ENCODE results near the gene NR1H4.
A peak's percentile ranks its signal among the peaks of the same experiment; 100 is the strongest.

NR1H4 gene

DNA sequence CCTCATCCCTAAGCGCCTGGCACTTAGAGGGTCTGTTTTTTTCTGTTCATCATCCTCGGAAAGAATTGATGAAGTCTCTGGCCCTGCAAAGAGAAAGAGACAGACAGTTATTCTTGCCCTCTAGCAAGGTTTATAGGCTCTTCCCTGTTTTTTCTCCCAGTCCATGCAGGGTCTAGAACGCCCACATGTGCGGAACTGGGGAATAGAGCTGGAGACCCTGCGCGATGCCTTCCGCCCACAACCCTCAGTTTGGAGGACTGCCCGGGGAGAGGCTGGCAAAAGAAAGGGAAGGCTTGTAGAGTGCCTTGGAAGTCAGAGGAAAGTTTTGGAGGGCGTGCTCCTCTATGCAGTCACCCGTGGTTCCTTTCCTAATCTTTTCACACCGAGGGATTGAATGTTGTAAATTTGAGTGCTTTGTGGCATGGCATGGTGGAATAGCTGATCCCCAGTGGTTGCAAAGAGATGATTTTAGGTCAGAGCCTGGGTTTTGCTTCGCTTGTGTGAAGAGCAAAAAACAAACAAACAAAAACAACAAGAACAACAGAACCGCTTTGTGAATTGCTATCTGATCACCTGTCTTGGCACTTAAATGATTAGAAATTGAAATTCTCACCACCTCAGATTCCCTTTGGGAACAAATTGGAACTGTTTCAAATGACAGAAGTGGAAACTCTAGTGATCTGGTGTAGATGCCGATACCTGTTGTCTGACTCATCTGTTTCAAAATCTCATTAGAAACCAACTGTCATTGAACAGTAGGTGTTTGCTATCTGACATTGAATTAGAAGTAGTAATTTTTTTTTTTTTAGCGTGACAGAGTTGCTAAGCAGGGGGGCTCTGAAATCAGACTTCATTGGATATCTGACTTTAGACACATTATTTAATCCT is 100.8 kb downstream of the NR1H4 start (continued):
- 0 out of 2 replicates have a peak, but pooled peaks have one; percentile 9 for TF ChIP-seq KLF10 (tag by site-specific recombination; IDR thresholded peaks at IDR 0.05)
- TF ChIP-seq ZNF623 (tag by site-specific recombination; IDR thresholded peaks at IDR 0.05): no peak
- TF ChIP-seq WT1 (tag by site-specific recombination; IDR thresholded peaks at IDR 0.05): no peak
- TF ChIP-seq ZNF140 (tag by site-specific recombination; IDR thresholded peaks at IDR 0.05): no peak
- no peak for TF ChIP-seq ZNF664 (tag by site-specific recombination; IDR thresholded peaks at IDR 0.05)
- peak; percentile 30; the same call in 1 of the 2 replicates for TF ChIP-seq ZNF629 (tag by site-specific recombination; IDR thresholded peaks at IDR 0.05)
- peak; percentile 47 for TF ChIP-seq ZBTB17 (tag by site-specific recombination; IDR thresholded peaks at IDR 0.05)
- peak; percentile 44; the same call in 1 of the 2 replicates for TF ChIP-seq ZNF366 (tag by site-specific recombination; conservative IDR thresholded peaks at IDR 0.05)
- no peak for TF ChIP-seq ZNF449 (tag by site-specific recombination; IDR thresholded peaks at IDR 0.05)
- TF ChIP-seq ZIC2 (tag by site-specific recombination; IDR thresholded peaks at IDR 0.05): no peak
- no peak for TF ChIP-seq RBAK (tag by site-specific recombination; IDR thresholded peaks at IDR 0.05)
- TF ChIP-seq ZBTB48 (tag by site-specific recombination; IDR thresholded peaks at IDR 0.05): peak; percentile 51; the same call in 1 of the 2 replicates
- peak; percentile 52; the same call in 1 of the 2 replicates for TF ChIP-seq ZBTB6 (tag by site-specific recombination; IDR thresholded peaks at IDR 0.05)
- peak; percentile 39; the same call in 1 of the 2 replicates for TF ChIP-seq KLF1 (tag by site-specific recombination; IDR thresholded peaks at IDR 0.05)
- peak; percentile 68; the same call in 1 of the 2 replicates for TF ChIP-seq SCRT2 (tag by site-specific recombination; IDR thresholded peaks at IDR 0.05)
- TF ChIP-seq ZNF626 (tag by site-specific recombination; IDR thresholded peaks at IDR 0.05): no peak
- TF ChIP-seq ZNF791 (tag by site-specific recombination; IDR thresholded peaks at IDR 0.05): no peak
- TF ChIP-seq ZNF391 (tag by site-specific recombination; IDR thresholded peaks at IDR 0.05; ENCODE audit: borderline replicate concordance, low read depth): no peak
- no peak for TF ChIP-seq ZFP3 (tag by site-specific recombination; IDR thresholded peaks at IDR 0.05; ENCODE audit: low read depth)
- TF ChIP-seq, protein P1, sequence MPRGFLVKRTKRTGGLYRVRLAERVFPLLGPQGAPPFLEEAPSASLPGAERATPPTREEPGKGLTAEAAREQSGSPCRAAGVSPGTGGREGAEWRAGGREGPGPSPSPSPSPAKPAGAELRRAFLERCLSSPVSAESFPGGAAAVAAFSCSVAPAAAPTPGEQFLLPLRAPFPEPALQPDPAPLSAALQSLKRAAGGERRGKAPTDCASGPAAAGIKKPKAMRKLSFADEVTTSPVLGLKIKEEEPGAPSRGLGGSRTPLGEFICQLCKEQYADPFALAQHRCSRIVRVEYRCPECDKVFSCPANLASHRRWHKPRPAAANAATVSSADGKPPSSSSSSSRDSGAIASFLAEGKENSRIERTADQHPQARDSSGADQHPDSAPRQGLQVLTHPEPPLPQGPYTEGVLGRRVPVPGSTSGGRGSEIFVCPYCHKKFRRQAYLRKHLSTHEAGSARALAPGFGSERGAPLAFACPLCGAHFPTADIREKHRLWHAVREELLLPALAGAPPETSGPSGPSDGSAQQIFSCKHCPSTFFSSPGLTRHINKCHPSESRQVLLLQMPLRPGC (tag by site-specific recombination; IDR thresholded peaks at IDR 0.05): 0 out of 2 replicates have a peak, but pooled peaks have one; percentile 48
- no peak for TF ChIP-seq REPIN1 (tag by site-specific recombination; IDR thresholded peaks at IDR 0.05; ENCODE audit: low read depth)
- TF ChIP-seq, protein P2, sequence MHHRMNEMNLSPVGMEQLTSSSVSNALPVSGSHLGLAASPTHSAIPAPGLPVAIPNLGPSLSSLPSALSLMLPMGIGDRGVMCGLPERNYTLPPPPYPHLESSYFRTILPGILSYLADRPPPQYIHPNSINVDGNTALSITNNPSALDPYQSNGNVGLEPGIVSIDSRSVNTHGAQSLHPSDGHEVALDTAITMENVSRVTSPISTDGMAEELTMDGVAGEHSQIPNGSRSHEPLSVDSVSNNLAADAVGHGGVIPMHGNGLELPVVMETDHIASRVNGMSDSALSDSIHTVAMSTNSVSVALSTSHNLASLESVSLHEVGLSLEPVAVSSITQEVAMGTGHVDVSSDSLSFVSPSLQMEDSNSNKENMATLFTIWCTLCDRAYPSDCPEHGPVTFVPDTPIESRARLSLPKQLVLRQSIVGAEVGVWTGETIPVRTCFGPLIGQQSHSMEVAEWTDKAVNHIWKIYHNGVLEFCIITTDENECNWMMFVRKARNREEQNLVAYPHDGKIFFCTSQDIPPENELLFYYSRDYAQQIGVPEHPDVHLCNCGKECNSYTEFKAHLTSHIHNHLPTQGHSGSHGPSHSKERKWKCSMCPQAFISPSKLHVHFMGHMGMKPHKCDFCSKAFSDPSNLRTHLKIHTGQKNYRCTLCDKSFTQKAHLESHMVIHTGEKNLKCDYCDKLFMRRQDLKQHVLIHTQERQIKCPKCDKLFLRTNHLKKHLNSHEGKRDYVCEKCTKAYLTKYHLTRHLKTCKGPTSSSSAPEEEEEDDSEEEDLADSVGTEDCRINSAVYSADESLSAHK (tag by site-specific recombination; IDR thresholded peaks at IDR 0.05): peak; percentile 3; the same call in 1 of the 2 replicates
- 0 out of 2 replicates have a peak, but pooled peaks have one; percentile 35 for TF ChIP-seq TRIM28 (IDR thresholded peaks at IDR 0.05; ENCODE audit: borderline replicate concordance, low read length)
- peak; percentile 79; the same call in 1 of the 2 replicates for TF ChIP-seq MZF1 (tag by site-specific recombination; IDR thresholded peaks at IDR 0.05; ENCODE audit: borderline replicate concordance)
- no peak for TF ChIP-seq ZNF544 (tag by site-specific recombination; IDR thresholded peaks at IDR 0.05)
- TF ChIP-seq PRDM1 (tag by site-specific recombination; IDR thresholded peaks at IDR 0.05): peak; percentile 73
- peak; percentile 61 for TF ChIP-seq ZNF394 (tag by site-specific recombination; IDR thresholded peaks at IDR 0.05; ENCODE audit: borderline replicate concordance)

Data from HEK293 (cell line).